NK-92 treated with Interleukin-12 subunit alpha and Interleukin-12 subunit beta, amount 100 ng/mL, for 24 hours (cell line): Measurements from ENCODE around the gene HECW1.
"Not testable (repeated sequence)": the region's sequence is repeated elsewhere in the genome, so short reads cannot be mapped to it uniquely, and the experiment has no call there.

Experiments used
- DNase-seq: peaks from one replicate; lab custom pipeline; 2025; lab: John Stamatoyannopoulos, UW

The HECW1 gene

DNA sequence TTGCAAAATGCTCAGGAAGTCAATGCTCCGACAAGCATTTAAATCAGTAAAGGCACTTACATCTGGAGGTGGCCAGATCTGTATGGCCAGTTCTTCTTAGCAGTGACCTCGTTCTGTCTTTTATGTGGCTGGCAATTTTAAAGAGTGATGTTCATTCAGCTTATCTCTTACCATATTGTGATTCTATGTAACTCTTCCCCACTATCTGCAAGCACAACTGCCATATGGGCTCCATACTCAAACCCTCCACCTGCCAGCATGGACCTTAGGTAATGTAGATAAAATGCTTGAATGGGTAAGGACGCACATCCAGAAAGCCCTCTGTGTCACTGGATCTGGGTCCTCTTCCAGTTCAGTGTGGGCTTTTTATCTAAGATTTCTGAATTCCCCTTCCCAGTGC is 428.0 kb downstream of the HECW1 start:
- DNase-seq = no peak

GRCh38 chr7:43542716-43543115 is 430.3 kb downstream of the HECW1 start:
- no peak for DNase-seq

DNA sequence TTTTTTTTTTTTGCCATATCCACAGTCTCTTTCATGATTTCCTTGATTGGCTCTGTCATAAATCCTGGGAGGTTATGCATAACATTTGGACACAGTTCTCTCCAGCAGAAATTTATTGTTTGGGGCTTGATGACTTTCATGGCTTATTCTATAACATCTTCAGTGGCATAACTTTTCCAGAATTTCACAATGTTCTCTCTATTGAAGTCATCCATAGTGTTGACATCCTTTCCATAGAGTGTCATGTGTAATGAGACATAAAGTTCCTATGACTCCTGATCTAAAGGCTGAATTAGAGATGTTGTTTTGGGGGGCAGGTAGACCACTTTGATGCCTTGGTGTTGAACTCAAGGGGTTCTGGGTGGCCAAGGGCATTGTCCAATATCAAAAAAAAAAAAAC is 433.8 kb downstream of the HECW1 start:
- no peak for DNase-seq

GRCh38 chr7:43550427-43550826 is 438.0 kb downstream of the HECW1 start:
- DNase-seq = no peak

DNA sequence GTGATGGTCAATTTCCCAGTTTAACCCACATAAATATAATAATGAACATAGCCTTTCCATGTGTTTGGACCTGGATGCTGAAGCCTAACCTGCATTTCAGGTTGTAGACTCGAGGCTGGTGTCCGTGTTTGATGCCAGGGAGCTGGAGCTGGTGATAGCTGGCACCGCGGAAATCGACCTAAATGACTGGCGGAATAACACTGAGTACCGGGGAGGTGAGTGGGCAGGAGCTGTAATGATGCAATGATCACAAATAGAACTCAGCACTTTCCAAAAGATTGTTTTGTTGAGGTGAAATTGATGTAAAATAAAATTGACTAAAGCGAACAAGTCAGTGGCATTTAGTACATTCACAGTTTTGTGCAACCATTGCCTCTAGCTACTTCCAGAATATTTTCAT is 439.7 kb downstream of the HECW1 start:
- no peak for DNase-seq

- no peak for DNase-seq
These were observed 441.6 kb downstream of the HECW1 start for GRCh38 chr7:43553999-43554398.

DNA sequence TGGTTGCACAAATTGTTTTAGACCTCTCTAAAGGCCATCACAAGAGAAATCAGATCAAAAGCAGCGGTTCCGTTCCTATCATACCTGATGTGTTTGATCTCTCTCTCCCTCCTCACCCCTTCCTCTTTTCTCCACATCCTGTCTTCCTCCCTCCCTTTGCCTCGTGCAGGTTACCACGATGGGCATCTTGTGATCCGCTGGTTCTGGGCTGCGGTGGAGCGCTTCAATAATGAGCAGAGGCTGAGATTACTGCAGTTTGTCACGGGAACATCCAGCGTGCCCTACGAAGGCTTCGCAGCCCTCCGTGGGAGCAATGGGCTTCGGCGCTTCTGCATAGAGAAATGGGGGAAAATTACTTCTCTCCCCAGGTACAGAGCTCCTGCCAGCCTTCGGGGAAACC is 442.0 kb downstream of the HECW1 start:
- DNase-seq = no peak

DNA sequence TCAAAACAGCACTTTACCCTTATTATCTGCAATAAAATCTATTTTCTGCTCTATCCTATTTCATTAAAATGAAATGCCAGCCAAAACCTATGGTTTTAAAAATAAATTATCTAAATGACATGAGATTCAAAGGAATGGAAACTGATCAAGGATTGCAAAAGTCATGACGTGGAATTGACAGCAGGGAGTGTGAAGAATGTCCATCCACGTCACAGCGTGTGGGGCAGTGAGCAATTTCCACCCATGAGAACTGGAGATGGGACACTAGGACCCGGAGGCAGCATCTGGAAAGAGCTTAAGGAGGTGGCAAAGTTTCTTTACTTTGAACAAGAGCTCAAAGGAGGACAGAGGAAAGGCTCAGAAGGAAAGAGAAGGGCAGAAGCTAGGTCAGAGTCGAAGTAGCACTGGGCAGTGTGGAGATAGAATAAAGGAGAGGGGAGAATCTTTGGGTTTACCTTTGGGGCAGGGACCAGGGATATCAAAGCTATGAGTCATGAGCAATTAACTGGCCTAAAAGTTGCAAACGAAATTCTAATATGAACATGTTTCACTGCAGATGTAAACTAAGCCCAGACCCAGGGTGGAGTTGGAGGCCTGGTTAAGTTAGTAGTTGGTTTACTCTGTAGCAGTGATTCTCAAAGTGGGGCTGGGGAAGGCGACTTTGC is 445.5 kb downstream of the HECW1 start:
- DNase-seq = no peak

- no peak for DNase-seq
These were observed 446.9 kb downstream of the HECW1 start for GRCh38 chr7:43559171-43559945.

DNA sequence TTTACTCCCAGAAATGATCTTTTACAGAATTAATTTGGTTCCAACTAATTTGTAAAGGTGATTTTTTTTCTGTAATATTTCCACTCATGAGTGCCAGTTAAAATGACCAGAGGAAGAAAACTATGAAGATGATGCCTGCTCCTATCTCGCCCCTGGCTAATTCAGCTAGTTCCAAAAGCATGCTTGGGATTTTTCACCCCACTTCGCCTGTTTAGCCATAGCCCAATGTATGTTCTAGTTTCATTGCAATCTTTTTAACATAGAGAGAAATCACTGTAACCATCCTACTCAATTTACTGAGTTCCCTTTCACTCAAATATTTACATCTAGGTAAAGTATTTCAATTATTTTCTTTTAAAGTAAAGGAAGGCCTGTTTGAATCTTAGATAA is 447.5 kb downstream of the HECW1 start:
- DNase-seq = no peak

- DNase-seq = no peak
These were observed 448.4 kb downstream of the HECW1 start for GRCh38 chr7:43560742-43561330.

- no peak for DNase-seq
These were observed 449.9 kb downstream of the HECW1 start for GRCh38 chr7:43562383-43562782.

GRCh38 chr7:43565786-43566185 is 453.3 kb downstream of the HECW1 start:
- no peak for DNase-seq

DNA sequence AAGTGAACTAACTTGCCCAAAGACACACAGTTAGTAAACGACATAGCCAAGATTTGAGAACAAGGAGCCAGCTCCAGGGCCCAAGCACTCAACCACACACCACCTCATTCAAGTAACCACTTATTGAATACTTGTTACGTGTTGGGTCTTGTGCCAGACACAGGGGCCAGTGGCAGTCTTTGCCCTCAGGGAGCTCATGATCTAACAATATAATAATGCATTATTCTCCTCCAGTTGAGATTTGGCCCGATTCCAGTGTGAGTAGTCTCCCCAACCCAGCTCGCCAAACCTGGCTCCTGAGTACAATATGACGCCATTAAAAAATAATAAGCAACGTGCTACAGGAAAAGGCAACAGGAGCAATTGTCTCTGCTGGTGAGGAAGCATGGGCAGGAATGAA is 456.1 kb downstream of the HECW1 start:
- DNase-seq = no peak

DNA sequence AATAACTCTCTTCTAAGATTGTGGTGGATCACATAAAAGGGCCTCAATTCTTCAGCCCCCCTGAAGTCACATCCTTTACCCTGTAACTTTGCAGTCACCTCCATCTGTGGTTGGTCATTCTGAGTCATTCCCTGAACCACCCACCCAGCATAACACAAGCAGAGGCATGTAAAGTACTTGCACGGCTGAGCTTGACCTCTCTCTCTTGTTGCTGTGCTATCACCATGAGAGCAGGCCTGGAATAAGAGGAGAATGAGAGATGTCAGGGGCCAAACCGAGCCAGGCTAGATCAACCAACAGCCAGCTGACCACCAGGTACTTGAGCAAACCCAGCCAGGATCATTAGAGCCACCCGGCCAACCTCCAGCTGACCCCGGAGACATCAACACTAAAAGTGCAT is 457.0 kb downstream of the HECW1 start:
- DNase-seq = peak; percentile 36

DNA sequence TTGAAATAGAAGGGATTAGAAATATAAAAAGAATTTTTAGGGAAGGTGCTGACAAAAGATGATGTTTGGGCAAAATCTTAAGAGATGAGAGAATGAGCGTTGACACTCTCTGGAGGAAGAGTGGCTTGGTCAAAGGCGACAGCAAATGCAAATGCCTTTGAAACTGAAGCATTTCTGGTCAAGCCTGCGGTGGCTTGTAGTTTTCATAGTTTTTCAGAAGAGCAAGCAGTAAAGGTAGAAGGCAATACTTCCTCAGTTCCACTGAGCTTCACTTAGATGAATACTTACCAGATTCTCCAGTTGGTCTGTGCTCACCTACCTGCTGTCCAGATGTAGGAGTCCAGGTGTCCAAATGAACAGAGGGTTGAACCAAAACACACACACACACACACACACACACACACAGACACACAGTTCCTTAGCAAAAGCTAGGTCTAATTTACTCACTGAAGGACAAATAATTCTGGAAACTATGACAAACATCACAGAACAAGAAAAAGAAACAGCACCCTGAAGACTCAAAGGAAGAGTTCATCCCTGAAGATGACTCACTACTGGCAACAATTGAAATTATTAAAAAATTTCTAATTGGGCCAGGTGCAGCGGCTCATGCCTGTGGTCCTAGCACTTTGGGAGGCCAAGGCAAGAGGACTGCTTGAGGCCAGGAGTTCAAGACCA is 458.4 kb downstream of the HECW1 start:
- no peak for DNase-seq

DNA sequence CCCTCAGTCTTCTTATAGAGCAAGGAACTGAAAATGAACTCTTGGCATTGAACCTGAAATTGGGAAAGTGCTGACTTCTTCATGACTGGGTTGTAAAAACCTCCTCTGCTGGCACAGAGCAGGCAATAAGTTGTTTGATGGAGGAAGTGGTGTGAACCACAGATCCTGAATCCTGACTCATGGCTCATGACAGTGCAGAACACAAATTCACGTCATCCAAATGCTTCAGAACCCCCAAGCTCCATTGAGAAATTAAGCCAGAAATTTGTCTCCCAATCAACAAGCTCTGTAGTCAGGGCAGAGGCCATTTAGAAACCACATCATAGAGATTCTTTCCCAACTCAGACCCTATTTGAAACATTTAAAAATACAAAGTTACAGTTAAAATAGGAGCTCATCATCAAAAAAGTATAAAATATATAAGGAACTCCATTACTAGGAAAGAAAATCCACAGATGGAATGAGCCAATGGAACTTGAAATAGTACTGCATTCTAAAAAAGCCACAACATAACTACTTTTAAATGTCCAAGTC is 460.1 kb downstream of the HECW1 start:
- no peak for DNase-seq

DNA sequence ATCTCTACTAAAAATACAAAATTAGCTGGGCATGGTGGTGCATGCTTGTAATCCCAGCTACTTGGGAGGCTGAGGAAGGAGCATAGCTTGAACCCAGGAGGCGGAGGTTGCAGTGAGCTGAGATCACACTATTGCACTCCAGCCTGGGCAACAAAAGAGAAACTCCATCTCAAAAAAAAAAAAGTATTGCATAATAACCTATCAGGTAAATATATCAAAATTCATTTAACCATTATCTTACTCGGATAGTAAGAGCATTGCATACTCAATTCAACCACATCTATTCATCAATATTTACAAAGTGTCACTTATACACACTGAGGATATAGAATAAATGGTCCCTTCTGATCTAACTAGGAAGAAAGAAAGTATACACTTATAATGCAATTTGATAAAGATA is 461.4 kb downstream of the HECW1 start:
- DNase-seq = not testable (repeated sequence)

GRCh38 chr7:43575506-43575905 is 463.1 kb downstream of the HECW1 start:
- no peak for DNase-seq

GRCh38 chr7:43576241-43576640 is 463.8 kb downstream of the HECW1 start:
- no peak for DNase-seq

- DNase-seq = no peak
These were observed 465.1 kb downstream of the HECW1 start for GRCh38 chr7:43577485-43577951.
